HG02623 (cell line): ENCODE results near the gene L3MBTL4.
A peak's percentile ranks its signal among the peaks of the same experiment; 100 is the strongest.

ENCODE experiments used
- ATAC-seq: cut with Tn5 transposase; IDR thresholded peaks from one replicate; pipeline ENCODE4 v1.9.1; 2021; ENCODE audit warnings: moderate library complexity; ENCODE audit not compliant: unreplicated experiment

L3MBTL4 gene

DNA sequence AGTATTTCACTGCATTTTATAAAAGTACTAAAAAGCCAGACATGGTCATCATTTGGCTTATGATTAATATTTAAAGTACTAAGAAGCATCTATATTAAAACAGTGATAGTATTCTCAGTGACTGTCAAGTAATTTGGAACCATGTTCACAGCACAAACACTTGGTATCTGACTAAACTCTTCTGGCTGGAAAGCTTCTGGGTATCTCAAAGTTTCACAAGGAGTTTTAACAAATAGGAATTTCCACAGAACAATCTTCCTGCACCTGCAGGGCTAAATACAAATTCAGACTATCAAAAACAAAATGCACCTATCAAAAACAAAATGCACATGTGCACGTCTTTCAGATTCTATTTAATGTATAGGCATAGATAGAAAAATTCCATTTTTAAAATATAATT, 158.8 kb downstream of the L3MBTL4 start:
- ATAC-seq, result no peak

DNA sequence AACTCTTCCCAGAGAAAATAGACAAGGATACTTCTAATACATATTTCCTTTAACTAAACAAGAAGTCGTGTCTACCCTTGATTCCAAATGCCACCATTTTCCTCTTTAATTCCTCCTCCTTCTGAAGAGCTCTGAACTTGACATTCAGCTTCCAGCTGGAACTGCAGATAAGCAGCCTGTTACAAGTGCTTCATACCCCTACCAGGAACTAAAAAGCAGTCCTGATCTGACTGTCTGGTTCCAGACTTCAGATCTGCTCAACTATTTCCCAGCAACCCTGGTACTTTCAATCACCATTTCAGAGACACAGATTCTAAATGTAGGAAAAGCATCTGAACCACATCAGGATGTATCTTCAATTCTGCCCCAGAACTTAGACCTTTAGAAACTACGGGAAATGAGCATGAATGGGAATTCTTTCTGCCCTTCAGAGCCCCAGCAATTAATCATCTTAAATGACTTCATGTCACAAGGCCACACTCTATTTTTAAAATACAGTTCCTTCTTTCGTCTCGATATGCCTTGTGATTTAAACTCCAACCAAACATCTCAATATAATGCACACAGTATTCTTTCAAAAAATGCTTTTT, 159.5 kb downstream of the L3MBTL4 start:
- ATAC-seq, result no peak

DNA sequence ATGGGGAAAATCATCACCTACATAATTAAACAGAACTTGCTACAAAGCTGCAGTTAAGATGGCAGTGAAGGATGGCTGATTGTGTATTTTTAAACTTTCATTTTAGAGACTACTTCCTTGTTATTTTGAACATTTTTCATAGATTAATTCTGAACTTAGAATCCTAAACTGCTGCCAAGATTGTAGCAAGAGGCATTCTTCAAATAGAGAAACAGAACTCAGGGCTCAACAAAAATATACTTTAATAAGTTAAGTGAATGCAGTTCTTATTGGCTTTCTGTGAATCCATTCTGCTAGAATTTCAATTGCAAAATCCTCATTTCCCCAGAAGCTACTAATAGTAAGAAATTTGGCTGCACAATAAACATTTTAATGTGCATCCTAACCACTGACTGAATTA, 160.3 kb downstream of the L3MBTL4 start:
- ATAC-seq, result no peak

DNA sequence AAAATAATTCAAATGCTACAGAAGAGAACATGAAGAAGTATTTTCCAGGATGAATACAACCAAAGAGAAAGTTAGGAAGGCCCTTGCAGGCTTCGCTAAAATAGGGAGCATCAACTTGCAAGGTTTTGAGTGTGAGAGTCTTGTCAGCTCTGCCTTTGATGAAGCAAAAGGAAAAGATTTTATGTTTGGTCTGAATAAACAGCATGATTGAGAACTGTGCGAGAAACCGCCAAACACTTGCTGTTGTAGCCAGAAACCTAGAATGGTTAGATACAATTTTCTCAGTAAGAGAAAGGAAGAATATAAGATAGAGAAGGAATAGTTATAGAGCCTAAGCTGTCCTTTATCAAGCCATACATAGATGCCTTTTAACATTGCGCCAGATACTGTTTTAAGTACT, 163.6 kb downstream of the L3MBTL4 start:
- ATAC-seq, result no peak

DNA sequence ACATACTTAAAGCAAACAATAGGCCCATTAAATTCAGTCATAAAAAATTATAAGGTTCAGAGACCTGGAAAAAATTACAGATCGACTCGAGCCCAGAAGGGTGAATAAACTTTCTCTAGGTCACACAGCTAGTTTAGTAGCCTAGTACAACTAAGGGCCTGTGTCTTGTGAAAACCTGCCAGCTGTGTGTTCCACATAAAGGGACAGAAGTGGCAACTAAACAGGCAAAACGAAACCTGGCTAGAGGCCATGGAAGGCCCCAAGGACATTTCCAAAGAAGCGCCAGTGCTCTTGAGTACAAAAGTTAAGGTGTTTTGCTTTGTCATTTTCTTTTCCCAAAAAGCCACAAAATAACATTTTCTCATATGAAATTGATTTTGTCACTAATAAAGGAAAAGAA, 164.9 kb downstream of the L3MBTL4 start:
- ATAC-seq, result no peak

DNA sequence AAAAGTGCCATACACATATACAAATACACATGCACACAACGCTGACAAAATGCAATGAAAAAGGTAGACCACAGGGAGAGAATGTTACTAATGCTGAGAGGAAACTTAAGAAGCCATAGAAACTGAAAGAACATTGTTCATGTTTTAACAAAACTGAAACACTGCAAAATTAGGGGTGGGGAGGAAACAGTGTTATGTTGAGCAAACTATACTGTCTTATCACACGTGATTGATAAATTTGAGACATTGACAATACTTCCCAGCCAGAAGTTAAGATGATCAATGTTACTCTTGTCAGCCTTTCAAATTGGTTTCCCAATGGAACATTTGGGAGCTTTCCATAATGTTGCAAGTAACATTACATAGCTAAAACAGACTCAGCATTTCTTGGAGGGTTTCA, 165.5 kb downstream of the L3MBTL4 start:
- peak; percentile 86 for ATAC-seq

DNA sequence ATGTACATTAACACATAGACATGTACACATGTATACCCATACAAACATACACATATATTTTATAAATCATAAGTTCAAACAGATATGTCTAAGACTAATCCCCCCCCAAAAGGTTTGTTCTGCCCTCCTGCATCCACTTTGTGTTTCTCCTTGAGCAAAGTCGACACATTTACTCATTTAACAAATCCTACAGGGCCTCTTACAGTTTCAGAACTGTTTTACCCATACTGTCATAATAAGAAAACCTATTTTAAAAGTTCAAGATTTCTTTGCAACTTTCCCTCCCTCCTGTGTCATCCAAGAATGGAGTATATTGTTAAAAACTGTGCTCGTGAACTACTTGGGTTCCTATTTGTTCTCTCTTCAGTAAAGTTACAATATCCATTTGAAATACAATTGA, 166.7 kb downstream of the L3MBTL4 start:
- no peak for ATAC-seq

DNA sequence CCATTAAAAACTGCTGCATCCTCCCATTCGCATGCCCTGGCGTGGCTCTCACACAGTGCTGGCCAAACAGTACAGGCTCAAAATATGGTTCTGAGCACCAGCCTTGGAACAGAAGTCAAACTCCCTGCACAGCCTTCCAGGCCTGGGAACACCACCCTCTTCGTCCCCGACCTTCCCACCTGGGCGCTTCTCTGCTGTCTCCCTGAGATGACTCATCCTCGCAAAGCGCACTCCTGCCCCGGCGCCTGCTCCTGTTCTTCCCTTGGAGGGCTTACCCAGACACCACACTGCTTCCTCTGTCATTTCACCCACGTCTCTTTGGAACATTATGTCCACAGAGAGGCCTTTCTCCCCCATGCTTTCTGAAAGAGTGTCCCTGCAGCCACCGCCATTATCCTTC, 172.7 kb downstream of the L3MBTL4 start:
- no peak for ATAC-seq

DNA sequence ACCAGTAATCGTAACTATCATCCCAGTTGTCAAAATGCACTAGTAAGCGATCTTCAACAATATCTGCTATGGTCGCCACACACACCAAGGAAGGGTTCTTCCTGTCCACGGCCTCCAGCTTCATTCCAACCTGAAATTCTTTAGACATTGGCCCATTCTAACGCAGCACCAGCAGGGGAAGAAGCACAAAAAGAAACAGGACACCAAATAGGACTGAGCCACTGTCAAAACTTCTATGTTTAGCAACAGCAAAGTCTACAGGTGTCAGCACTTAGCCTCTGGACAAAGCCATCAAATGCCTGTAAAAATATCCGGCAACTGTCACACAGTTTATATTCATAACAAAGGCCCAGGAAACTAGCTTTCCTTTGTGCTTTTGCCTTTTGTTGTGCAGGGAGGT, 175.0 kb downstream of the L3MBTL4 start:
- no peak for ATAC-seq

DNA sequence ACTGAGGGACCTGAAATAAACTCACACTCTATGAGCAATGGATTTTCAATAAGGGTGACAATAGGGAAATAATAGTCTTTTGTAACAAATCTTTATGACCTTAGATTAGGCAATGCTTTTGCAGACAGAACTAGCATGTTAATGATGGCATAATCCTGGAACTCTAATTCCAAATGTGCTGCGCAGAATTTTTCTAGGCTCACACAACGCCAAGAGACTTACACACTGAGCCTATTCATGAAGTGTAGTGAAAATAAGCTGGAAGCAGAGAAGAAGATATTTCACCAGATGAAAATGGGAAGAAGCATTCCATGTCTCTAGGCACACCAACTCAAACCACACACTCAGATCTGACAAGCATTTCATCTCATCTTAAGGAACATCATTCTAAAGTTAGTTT, 178.5 kb downstream of the L3MBTL4 start:
- no peak for ATAC-seq

DNA sequence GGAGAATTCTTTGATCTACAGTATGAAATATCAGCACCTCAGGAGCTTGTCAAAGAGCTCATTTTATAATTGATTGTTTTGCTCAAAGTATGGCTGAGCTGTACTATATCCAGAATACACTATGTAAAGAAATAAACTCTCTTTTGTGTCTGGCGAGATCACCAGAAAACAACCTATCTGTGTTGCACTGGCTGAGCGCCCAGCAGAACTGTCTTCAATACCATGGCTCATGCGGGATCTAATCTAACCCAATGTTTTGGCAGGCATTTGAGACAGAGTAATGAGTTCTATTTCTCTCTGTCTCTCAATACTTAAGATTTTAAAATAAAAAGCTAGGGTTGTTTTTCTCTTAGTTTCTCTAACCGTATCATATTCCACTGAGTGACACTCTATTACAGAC, 192.4 kb downstream of the L3MBTL4 start:
- ATAC-seq, result no peak

DNA sequence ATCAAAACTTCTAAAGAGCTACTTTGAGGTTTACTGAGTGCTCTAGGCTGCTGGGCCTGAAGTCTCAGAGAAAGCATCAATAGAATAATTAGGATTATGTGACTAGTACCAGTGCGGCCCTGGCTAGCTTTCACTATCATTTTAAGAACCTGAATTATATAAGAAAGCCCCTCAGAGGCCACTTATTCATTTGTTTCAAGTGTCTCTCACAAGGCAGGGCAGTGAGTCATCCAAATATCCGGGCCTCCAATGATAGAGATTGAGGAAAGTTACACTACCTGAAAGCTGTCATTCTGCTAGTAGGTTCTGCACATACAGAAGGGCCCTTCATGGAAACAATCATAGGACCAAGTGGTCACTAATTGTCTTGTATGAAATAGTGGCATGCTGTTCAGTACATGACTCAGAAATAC, 193.1 kb downstream of the L3MBTL4 start:
- ATAC-seq, result no peak

DNA sequence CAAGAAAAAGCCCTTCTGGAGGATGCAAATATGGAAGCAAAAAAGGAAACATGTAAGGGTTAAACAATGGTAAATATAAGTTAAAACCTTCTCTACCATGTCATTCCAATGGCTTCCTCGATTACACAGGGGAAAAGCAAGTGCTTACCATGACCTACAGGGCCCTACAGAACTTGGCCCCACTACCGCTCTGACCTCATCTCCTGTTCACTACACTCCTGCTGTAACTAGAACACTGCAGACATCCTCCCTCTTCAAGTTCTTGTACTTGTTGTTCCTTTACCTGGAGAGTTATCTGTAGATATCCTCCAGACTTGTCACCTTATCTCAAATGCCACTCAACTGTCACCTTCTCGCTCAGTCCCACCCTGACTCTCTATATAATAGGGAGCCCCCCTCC, 194.6 kb downstream of the L3MBTL4 start:
- no peak for ATAC-seq

DNA sequence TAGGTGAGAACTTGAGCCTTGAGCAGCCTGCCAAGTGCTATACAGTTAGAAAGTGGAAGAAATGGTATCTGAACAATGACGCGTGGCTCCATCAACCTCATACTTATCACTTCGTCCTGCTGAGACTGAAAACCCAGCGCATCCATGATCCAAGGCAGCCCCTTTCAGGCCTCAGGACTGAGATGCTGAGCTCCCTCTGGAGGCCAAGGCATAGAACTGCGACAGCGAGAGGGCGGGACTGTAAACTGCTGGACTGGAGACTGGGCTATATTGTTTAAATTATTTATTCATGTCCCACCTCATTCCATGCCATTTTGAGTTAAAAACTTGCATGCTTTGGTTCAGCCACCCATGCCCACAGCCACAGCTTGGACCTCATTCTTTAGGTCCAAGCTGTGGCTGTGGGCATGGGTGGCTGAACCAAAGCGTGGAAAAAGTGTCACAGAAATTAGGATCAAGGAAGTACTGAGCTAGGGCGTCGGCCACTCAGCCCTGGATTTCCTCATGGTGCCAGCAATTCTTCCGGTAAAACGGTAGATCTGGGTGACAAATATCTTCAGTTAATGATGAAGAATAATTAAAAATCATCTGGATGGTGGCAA, 195.5 kb downstream of the L3MBTL4 start:
- no peak for ATAC-seq

DNA sequence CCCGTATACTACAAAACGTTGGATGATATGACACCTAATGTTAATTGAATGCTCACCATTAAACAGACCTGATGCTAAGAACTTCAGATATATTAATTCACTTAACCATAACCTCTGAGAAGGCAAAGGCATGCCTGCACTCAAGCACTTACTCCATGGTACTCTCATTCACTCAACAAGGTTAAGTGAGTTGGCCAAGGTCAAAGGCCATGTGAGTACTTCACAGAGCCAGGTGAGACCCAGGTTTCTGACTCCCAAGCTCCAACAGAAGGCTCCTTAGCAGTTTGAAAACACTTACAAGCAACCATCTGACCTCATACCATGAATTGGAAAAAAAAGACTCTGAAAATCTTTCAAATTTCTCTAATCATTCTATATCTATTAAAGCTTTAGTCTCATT, 198.8 kb downstream of the L3MBTL4 start:
- no peak for ATAC-seq

DNA sequence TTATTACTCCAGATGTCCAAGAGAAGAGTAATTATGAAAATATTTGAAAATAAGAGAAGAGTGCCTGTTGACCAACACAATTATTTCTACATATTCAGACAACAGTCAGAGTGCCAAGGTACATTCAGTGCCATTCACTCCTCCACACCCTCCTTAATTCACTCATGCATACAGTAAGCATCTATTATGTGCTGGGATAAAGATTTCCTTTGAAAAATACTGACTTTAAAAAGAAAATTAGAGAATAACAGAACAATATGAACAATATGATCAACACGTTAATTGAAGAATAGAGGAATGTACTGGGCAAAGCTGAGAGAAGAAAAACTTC, 203.6 kb downstream of the L3MBTL4 start:
- no peak for ATAC-seq

DNA sequence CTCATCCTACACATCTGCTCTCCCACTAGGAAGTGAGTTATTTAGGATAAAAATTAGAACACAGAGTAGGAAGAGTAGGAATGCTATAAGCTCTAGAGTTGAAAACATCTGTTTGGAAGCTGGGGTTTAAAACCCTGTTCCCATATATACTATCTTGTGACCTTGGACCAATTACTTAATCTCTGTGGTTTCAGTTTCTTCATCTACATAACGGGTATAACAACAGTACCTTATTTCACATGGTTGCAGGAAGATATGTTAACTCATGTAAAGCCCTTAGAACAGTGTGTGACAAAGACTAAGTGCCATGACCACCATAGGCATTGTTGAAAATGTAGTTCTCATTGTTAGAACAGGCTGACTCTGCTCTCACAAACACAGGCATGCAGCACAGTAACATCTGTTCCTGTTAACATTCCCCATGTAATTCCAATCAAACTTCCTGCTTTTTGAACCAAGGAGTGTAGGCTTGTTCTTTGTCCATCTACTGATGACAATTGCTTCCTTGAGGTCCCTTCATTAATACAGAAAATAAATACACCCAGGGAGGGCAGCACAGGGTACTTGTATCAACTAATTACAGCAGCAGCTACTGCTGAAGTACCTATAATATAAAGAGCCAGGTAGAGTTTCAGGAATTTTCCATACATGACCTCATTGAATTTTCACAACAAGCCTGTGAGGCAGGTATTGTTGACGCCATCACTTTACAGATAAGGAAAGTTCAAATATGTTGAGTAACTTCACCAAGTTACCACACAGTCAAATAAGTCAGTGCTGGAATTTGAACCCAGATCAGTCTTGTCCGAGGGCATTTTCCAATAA, 204.2 kb downstream of the L3MBTL4 start:
- no peak for ATAC-seq

DNA sequence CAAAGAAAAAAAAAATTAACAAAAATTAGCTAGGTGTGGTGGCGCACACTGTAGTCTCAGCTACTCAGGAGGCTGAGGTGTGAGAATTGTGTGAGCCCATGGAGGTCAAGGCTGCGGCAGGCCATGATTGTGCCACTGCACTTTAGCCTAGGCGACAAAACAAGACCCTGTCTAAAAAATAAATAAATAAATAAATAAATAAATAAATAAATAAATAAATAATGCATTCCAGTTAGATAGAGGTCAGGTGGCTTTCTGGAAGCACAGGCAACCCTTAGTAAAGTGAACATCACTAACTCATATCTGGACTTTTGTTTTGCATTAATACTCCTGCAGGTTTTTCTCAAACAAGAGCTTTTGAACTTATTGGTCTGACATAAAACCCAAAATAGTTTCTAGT, 206.8 kb downstream of the L3MBTL4 start:
- ATAC-seq, result no peak

DNA sequence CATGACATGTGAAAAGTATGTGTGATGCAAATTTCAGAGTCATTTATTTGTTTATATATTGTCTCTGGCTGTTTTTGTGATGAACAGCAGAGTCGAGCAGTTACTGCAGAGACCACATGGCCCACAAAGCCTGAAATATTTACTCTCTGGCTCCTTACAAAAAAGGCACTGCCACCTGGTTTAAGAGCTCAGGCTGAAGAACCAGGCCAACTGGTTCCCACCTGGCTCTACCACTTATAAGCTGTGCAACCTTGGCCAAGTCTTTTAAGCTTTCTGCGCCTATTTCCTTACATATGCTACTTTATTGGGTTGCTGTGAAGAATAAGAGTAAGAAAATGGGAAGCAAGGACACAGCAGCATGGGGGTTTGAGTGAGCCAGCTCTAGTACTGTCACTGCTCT, 207.6 kb downstream of the L3MBTL4 start:
- no peak for ATAC-seq

DNA sequence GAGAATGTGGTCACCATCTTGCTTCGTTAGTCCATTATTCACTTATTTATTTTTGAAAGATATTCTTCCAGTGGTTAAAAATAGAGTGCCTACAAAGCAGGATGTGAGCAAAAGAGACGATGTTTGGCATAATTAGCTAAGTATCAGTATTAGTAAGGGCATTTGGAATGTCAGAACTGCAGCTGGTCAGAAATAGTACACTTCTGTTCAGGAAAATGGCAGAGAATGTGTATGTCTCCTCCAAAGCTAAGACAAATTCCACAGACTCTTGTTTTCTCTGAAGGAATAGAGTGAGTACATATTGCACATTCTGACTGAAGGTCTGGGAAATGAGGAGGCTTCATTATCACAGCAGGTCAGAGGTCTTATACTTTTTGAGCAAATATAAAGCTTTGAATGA, 209.0 kb downstream of the L3MBTL4 start:
- no peak for ATAC-seq

DNA sequence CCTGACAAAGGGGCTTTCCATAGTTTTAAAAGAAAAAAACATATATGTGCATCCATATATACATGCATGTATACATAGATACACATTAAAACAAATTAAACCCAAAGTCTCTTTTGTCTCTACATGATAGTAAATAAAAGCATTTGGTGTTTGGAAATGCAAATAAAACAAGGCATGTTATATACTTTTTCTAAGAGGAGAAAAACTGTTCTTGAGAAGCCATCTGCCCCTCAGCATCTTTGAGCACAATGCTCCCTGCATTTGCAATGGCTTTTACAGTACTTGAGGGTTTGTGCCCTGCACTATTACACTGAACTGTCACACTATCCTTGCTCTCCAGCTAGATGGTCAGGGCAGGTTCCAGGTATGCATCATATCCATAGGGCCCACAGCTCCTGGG, 210.2 kb downstream of the L3MBTL4 start:
- no peak for ATAC-seq

DNA sequence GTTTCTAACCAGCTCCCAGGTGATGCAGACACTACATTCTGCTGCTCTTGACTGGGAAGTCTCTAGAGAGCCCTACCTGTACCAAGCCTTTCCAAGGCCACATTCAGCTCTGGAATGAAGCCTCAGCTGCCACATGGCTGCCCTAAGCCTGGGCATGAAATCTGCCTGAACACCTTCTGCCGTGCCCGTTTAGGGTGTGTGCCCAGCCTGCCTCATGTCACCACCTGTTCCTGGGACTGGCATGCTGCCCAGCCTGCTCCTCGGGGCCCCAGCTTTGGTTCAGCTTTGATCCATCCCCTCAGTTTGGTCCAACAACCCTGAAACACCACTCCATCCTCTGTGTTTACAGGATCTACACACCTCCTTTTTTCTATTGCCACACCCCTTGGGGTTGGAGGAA, 210.9 kb downstream of the L3MBTL4 start:
- no peak for ATAC-seq

DNA sequence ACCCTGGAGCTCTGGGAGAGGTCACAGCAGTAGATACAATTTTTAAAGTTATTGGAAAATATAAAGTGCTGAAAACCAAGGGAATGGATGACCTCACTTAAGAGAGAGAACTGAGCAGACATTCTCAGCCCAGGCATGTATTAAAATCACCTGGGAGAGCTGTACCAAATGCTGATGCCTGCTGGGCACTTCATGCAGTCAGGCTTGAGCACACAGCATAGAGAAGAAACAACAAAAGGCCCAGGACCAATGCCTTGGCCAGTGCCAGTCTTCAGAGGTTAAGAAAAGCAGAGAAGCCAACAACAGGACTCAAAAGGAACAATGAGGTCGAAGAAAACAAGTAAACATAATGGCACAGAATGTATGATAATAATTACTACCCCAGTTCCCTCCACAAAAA, 211.8 kb downstream of the L3MBTL4 start:
- no peak for ATAC-seq
